ENCODE data around the gene RNF115.
"Not testable (repeated sequence)": the region's sequence is repeated elsewhere in the genome, so short reads cannot be mapped to it uniquely, and the experiment has no call there.

RNF115 gene

GRCh38 chr1:145726193-145726592, 97.7 kb downstream of the RNF115 start:
- not testable (repeated sequence) for DNase-seq

GRCh38 chr1:145720878-145721671, 102.8 kb downstream of the RNF115 start:
- DNase-seq: peak; percentile 71

GRCh38 chr1:145720556-145720877, 103.4 kb downstream of the RNF115 start:
- DNase-seq: no peak

GRCh38 chr1:145719230-145720079, 104.4 kb downstream of the RNF115 start, which contains the start of gene CD160:
CD160 (plus strand) TSS chr1:145719499; CDS start chr1:145728328, 8,829 bp downstream.
- no peak for DNase-seq

GRCh38 chr1:145718465-145718864, 105.4 kb downstream of the RNF115 start:
- not testable (repeated sequence) for DNase-seq

- DNase-seq: no peak
These were observed 106.1 kb downstream of the RNF115 start for GRCh38 chr1:145717833-145718232.

- DNase-seq: no peak
These were observed 107.1 kb downstream of the RNF115 start for GRCh38 chr1:145716641-145717345.

- DNase-seq: no peak
These were observed 109.3 kb downstream of the RNF115 start for GRCh38 chr1:145714524-145715111.

GRCh38 chr1:145711213-145711651, 112.7 kb downstream of the RNF115 start:
- DNase-seq: no peak

GRCh38 chr1:145710291-145711027, 113.4 kb downstream of the RNF115 start:
- DNase-seq: no peak

- DNase-seq: no peak
These were observed 115.8 kb downstream of the RNF115 start for GRCh38 chr1:145708063-145708462.

- DNase-seq: peak; percentile 31
These were observed 116.6 kb downstream of the RNF115 start, which contains the start of gene PDZK1 for GRCh38 chr1:145707183-145707867. PDZK1 (minus strand) TSS chr1:145707368; CDS start chr1:145688021, 19,347 bp downstream.

GRCh38 chr1:145706086-145706664, 117.7 kb downstream of the RNF115 start:
- no peak for DNase-seq

- DNase-seq: no peak
These were observed 118.3 kb downstream of the RNF115 start for GRCh38 chr1:145705622-145706021.

- DNase-seq: no peak
These were observed 121.1 kb downstream of the RNF115 start for GRCh38 chr1:145702826-145703225.

- DNase-seq: no peak
These were observed 121.8 kb downstream of the RNF115 start for GRCh38 chr1:145702052-145702451.

- no peak for DNase-seq
These were observed 122.5 kb downstream of the RNF115 start for GRCh38 chr1:145701306-145701862.

- DNase-seq: no peak
These were observed 127.3 kb downstream of the RNF115 start for GRCh38 chr1:145696630-145696960.

GRCh38 chr1:145695821-145696629, 127.9 kb downstream of the RNF115 start:
- DNase-seq: peak; percentile 36

All from right hindlimb (tissue), 1 donor.